ENCODE measurements around the gene HCRTR2.
"Not testable (repeated sequence)": the region's sequence is repeated elsewhere in the genome, so short reads cannot be mapped to it uniquely, and the experiment has no call there.

The HCRTR2 gene

GRCh38 chr6:55220961-55221360 lies 46.6 kb downstream of the HCRTR2 start:
- H3K27me3 ChIP-seq (ENCODE audit: control insufficient read depth in 1 of 2, insufficient read depth in 2 of 2, low read length in 2 of 2), result no peaks in the 10 kb centered on the region
- H3K27ac ChIP-seq (ENCODE audit: low read length), result no peak overlapping the region
- no peaks in the 10 kb centered on the region for H3K9me3 ChIP-seq (ENCODE audit: control insufficient read depth in 2 of 2, low read length in 2 of 2)
- H3K9ac ChIP-seq (ENCODE audit: low read length in 2 of 2), result no peak overlapping the region
- no peaks in the 10 kb centered on the region for H3K36me3 ChIP-seq (ENCODE audit: control insufficient read depth in 2 of 2, insufficient read depth in 2 of 2, low read length in 2 of 2)
- no peaks in the 10 kb centered on the region for H3K4me1 ChIP-seq (ENCODE audit: control insufficient read depth, insufficient read depth, low read length)
- H3K4me3 ChIP-seq (ENCODE audit: low read length in 2 of 2), result no peak overlapping the region

- H3K9me3 ChIP-seq (ENCODE audit: control insufficient read depth in 2 of 2, low read length in 2 of 2), result no peaks in the 10 kb centered on the region
- H3K9ac ChIP-seq (ENCODE audit: low read length in 2 of 2), result no peak overlapping the region
- H3K4me3 ChIP-seq (ENCODE audit: low read length in 2 of 2), result no peak overlapping the region
- H3K4me1 ChIP-seq (ENCODE audit: control insufficient read depth, insufficient read depth, low read length), result no peaks in the 10 kb centered on the region
- no peaks in the 10 kb centered on the region for H3K36me3 ChIP-seq (ENCODE audit: control insufficient read depth in 2 of 2, insufficient read depth in 2 of 2, low read length in 2 of 2)
- H3K27ac ChIP-seq (ENCODE audit: low read length), result no peak overlapping the region
- no peaks in the 10 kb centered on the region for H3K27me3 ChIP-seq (ENCODE audit: control insufficient read depth in 1 of 2, insufficient read depth in 2 of 2, low read length in 2 of 2)
Observed at GRCh38 chr6:55227862-55228261, 53.5 kb downstream of the HCRTR2 start.

DNA sequence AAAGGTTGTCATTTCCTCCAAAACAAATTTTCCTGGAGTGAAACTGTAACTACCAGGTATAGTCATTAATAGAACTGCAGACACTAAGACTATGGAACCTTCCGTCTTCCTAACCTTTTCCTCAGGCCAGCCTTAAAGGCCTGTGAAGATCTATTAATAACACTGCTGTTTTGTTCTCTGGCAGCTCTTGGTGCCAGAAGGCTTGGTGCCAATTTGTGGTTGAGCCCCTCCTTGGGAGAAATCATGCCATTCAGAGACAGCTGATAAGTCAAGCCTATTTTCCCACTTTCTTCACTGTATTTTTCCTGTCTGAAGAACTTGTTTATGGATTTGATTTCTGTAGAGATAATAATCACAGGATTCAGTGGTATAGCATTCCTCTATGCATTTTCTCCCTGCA lies 64.8 kb downstream of the HCRTR2 start:
- H3K4me1 ChIP-seq (ENCODE audit: control insufficient read depth, insufficient read depth, low read length), result no peaks in the 10 kb centered on the region
- H3K9ac ChIP-seq (ENCODE audit: low read length in 2 of 2), result no peak overlapping the region
- no peaks in the 10 kb centered on the region for H3K36me3 ChIP-seq (ENCODE audit: control insufficient read depth in 2 of 2, insufficient read depth in 2 of 2, low read length in 2 of 2)
- H3K27ac ChIP-seq (ENCODE audit: low read length), result no peak overlapping the region
- H3K27me3 ChIP-seq (ENCODE audit: control insufficient read depth in 1 of 2, insufficient read depth in 2 of 2, low read length in 2 of 2), result no peaks in the 10 kb centered on the region
- no peaks in the 10 kb centered on the region for H3K9me3 ChIP-seq (ENCODE audit: control insufficient read depth in 2 of 2, low read length in 2 of 2)
- no peak overlapping the region for H3K4me3 ChIP-seq (ENCODE audit: low read length in 2 of 2)

- H3K9me3 ChIP-seq (ENCODE audit: control insufficient read depth in 2 of 2, low read length in 2 of 2); H3K4me1 ChIP-seq (ENCODE audit: control insufficient read depth, insufficient read depth, low read length); H3K36me3 ChIP-seq (ENCODE audit: control insufficient read depth in 2 of 2, insufficient read depth in 2 of 2, low read length in 2 of 2); H3K27me3 ChIP-seq (ENCODE audit: control insufficient read depth in 1 of 2, insufficient read depth in 2 of 2, low read length in 2 of 2); H3K4me3 ChIP-seq (ENCODE audit: low read length in 2 of 2); H3K27ac ChIP-seq (ENCODE audit: low read length); H3K9ac ChIP-seq (ENCODE audit: low read length in 2 of 2): not testable (repeated sequence)
Observed at GRCh38 chr6:55240975-55241605, 66.8 kb downstream of the HCRTR2 start.

DNA sequence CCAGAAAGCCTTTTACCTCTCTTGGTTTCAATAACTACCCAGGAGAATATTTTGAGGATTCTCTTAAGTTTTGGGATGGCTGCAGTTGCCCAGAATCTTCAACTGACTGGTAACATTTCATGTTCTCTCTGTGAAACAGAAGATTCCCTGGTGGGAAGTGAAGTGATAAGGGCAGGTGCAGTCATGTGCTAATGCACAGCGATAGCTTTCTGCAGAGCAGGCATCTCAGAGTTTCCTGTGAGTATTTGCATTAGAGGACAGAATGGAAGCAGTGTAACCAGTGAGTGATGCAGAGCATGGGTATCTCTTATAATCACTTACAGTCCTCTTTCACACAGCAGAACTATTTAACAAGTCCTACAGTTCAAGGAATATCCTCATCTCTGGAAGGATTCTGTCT lies 76.1 kb downstream of the HCRTR2 start:
- H3K4me1 ChIP-seq (ENCODE audit: control insufficient read depth, insufficient read depth, low read length), result no peaks in the 10 kb centered on the region
- H3K9ac ChIP-seq (ENCODE audit: low read length in 2 of 2), result no peak overlapping the region
- no peak overlapping the region for H3K27ac ChIP-seq (ENCODE audit: low read length)

DNA sequence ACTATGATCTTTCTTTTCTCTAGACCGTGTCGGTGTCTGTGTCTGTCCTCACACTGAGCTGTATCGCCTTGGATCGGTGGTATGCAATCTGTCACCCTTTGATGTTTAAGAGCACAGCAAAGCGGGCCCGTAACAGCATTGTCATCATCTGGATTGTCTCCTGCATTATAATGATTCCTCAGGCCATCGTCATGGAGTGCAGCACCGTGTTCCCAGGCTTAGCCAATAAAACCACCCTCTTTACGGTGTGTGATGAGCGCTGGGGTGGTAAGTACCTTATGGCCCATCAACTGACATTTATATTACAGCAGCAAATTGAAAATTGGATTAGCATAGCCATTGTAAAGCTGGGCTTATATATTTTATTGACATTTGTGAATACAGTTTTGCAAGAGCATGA lies 80.8 kb downstream of the HCRTR2 start:
- no peaks in the 10 kb centered on the region for H3K4me1 ChIP-seq (ENCODE audit: control insufficient read depth, insufficient read depth, low read length)
- no peak overlapping the region for H3K9ac ChIP-seq (ENCODE audit: low read length in 2 of 2)
- H3K9me3 ChIP-seq (ENCODE audit: control insufficient read depth in 2 of 2, low read length in 2 of 2), result no peaks in the 10 kb centered on the region
- H3K4me3 ChIP-seq (ENCODE audit: low read length in 2 of 2), result no peak overlapping the region
- no peak overlapping the region for H3K27ac ChIP-seq (ENCODE audit: low read length)
- no peaks in the 10 kb centered on the region for H3K27me3 ChIP-seq (ENCODE audit: control insufficient read depth in 1 of 2, insufficient read depth in 2 of 2, low read length in 2 of 2)
- no peaks in the 10 kb centered on the region for H3K36me3 ChIP-seq (ENCODE audit: control insufficient read depth in 2 of 2, insufficient read depth in 2 of 2, low read length in 2 of 2)

More for the DNA sequence above, 76.1 kb downstream of the HCRTR2 start:
- no peaks in the 10 kb centered on the region for H3K27me3 ChIP-seq (ENCODE audit: control insufficient read depth in 1 of 2, insufficient read depth in 2 of 2, low read length in 2 of 2)
- no peak overlapping the region for H3K4me3 ChIP-seq (ENCODE audit: low read length in 2 of 2)
- no peaks in the 10 kb centered on the region for H3K9me3 ChIP-seq (ENCODE audit: control insufficient read depth in 2 of 2, low read length in 2 of 2)
- H3K36me3 ChIP-seq (ENCODE audit: control insufficient read depth in 2 of 2, insufficient read depth in 2 of 2, low read length in 2 of 2), result no peaks in the 10 kb centered on the region

GRCh38 chr6:55260181-55260580 lies 85.9 kb downstream of the HCRTR2 start:
- Histone ChIP-seq H3K36me3 (ENCODE audit: control insufficient read depth in 2 of 2, insufficient read depth in 2 of 2, low read length in 2 of 2) (no peaks in the 10 kb centered on the region), H3K9ac (ENCODE audit: low read length in 2 of 2) (no peak overlapping the region), H3K9me3 (ENCODE audit: control insufficient read depth in 2 of 2, low read length in 2 of 2) (no peaks in the 10 kb centered on the region), H3K4me3 (ENCODE audit: low read length in 2 of 2) (no peak overlapping the region), H3K27me3 (ENCODE audit: control insufficient read depth in 1 of 2, insufficient read depth in 2 of 2, low read length in 2 of 2) (no peaks in the 10 kb centered on the region), H3K4me1 (ENCODE audit: control insufficient read depth, insufficient read depth, low read length) (no peaks in the 10 kb centered on the region), H3K27ac (ENCODE audit: low read length) (no peak overlapping the region)

DNA sequence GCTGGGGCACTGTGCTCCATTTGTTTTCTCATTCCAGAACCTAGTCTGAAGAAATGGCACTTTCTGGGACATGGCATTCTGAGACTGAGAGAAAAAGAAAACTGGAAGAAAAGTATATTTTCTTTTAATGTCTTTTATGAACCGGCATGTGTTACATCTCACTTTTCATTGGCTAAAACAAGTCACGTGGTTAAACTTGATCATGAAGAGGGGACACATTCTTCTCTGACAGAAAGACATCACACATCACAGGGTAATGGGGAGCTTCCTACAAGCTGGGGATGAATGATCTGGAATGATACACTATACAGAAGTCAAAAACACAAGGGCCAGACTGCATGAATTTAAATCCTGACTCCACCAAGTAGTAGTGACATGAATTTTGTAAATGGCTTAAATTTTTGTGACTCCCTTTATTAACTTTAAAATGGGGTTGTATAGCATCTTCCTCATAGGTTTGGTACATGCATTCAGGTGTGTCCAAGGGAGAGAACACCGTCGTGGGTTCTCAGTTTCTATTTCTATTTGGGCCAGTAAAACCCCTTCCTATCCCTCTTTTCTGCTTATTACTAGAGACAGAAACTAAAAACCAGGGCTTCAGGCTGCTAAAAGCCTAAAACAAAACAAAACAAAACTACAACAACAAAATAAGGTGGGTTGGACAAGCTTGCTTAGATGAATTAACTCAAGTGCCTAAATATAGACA lies 91.2 kb downstream of the HCRTR2 start:
- H3K9ac ChIP-seq (ENCODE audit: low read length in 2 of 2), result no peak overlapping the region
- H3K9me3 ChIP-seq (ENCODE audit: control insufficient read depth in 2 of 2, low read length in 2 of 2), result no peaks in the 10 kb centered on the region
- H3K36me3 ChIP-seq (ENCODE audit: control insufficient read depth in 2 of 2, insufficient read depth in 2 of 2, low read length in 2 of 2), result no peaks in the 10 kb centered on the region
- H3K27ac ChIP-seq (ENCODE audit: low read length), result no peak overlapping the region
- no peaks in the 10 kb centered on the region for H3K27me3 ChIP-seq (ENCODE audit: control insufficient read depth in 1 of 2, insufficient read depth in 2 of 2, low read length in 2 of 2)
- H3K4me1 ChIP-seq (ENCODE audit: control insufficient read depth, insufficient read depth, low read length), result no peaks in the 10 kb centered on the region
- H3K4me3 ChIP-seq (ENCODE audit: low read length in 2 of 2), result no peak overlapping the region

- Histone ChIP-seq H3K27me3 (ENCODE audit: control insufficient read depth in 1 of 2, insufficient read depth in 2 of 2, low read length in 2 of 2) (no peaks in the 10 kb centered on the region), H3K9ac (ENCODE audit: low read length in 2 of 2) (no peak overlapping the region), H3K9me3 (ENCODE audit: control insufficient read depth in 2 of 2, low read length in 2 of 2) (no peaks in the 10 kb centered on the region), H3K4me3 (ENCODE audit: low read length in 2 of 2) (no peak overlapping the region), H3K27ac (ENCODE audit: low read length) (no peak overlapping the region), H3K36me3 (ENCODE audit: control insufficient read depth in 2 of 2, insufficient read depth in 2 of 2, low read length in 2 of 2) (no peaks in the 10 kb centered on the region), H3K4me1 (ENCODE audit: control insufficient read depth, insufficient read depth, low read length) (no peaks in the 10 kb centered on the region)
Observed at GRCh38 chr6:55266896-55267295, 92.6 kb downstream of the HCRTR2 start.

DNA sequence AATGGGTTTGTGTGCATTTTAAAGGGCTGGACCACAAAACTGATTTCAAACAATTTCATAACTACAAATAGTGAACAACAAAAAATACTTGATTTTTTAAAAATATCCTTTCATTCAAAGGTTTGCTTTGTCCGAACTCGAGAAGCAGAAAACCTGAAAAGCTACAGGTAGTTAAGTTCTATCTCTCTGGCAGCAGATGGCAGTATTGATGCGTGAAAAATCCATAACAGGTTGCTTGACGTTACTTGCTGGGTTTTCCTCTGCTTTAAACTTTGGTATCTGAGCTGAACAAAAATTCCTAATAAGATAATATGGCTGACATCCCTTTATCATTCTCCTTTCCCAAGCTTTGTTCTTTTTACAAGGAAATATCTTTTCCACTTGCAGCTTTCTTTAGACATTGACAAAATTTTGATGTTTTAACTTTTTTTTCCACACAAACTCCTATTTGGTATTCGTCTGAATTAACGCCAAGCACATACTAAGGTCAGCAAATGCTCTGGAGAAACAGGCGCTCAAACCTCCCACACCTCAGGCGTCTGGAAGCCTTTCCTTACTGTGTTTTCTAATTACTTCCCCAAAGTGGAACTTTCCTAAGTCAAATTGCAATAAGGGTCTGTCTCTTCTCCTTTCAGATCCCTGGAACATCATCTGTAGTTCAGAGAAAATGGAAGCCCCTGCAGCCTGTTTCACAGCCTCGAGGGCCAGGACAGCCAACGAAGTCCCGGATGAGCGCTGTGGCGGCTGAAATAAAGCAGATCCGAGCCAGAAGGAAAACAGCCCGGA lies 102.6 kb downstream of the HCRTR2 start:
- no peaks in the 10 kb centered on the region for H3K27me3 ChIP-seq (ENCODE audit: control insufficient read depth in 1 of 2, insufficient read depth in 2 of 2, low read length in 2 of 2)
- H3K4me3 ChIP-seq (ENCODE audit: low read length in 2 of 2), result peak overlapping the region; percentile 52 to 57
- H3K36me3 ChIP-seq (ENCODE audit: control insufficient read depth in 2 of 2, insufficient read depth in 2 of 2, low read length in 2 of 2), result no peaks in the 10 kb centered on the region
- peak overlapping the region in 1 of 2 donors; percentile 52 for H3K9ac ChIP-seq (ENCODE audit: low read length in 2 of 2)
- no peak overlapping the region for H3K27ac ChIP-seq (ENCODE audit: low read length)
- H3K9me3 ChIP-seq (ENCODE audit: control insufficient read depth in 2 of 2, low read length in 2 of 2), result no peaks in the 10 kb centered on the region
- H3K4me1 ChIP-seq (ENCODE audit: control insufficient read depth, insufficient read depth, low read length), result peaks cover 4% of the 10 kb centered on the region

DNA sequence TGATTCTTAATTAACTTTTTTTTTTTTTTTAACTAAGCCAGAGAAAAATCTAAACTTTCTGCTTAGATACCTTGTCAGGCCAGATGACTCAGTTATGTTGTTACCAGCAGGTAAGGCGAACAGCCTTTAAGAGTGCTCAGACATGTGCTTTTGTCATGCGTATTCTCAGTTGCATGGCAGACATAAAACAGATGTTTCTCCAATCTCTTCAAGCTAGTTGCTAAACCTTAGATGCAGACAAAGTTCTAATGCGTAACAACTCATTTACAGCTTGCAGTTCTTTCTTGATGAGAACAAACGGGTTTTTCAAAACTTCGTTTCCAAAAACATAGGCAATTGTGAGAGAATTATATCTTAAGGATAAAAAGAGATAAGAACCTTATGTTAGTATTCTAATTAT lies 103.3 kb downstream of the HCRTR2 start:
- peak overlapping the region in 1 of 2 donors; percentile 57 for H3K4me3 ChIP-seq (ENCODE audit: low read length in 2 of 2)
- no peak overlapping the region for H3K9ac ChIP-seq (ENCODE audit: low read length in 2 of 2)
- no peaks in the 10 kb centered on the region for H3K9me3 ChIP-seq (ENCODE audit: control insufficient read depth in 2 of 2, low read length in 2 of 2)
- H3K4me1 ChIP-seq (ENCODE audit: control insufficient read depth, insufficient read depth, low read length), result peaks cover 4% of the 10 kb centered on the region
- H3K27ac ChIP-seq (ENCODE audit: low read length), result no peak overlapping the region
- no peaks in the 10 kb centered on the region for H3K27me3 ChIP-seq (ENCODE audit: control insufficient read depth in 1 of 2, insufficient read depth in 2 of 2, low read length in 2 of 2)
- H3K36me3 ChIP-seq (ENCODE audit: control insufficient read depth in 2 of 2, insufficient read depth in 2 of 2, low read length in 2 of 2), result no peaks in the 10 kb centered on the region
